Adrenal gland (tissue), 5 donors: ENCODE measurements around the gene SLC38A8.

Experiments
- POLR2A ChIP-seq, 2 donors: fragments of 450-650 bp; IDR thresholded peaks; one replicate each; pipeline ENCODE4 v1.6.1; 2017; ENCODE audit warnings: antibody characterized with exemption in 2 of 2, mild to moderate bottlenecking in 2 of 2, moderate library complexity in 1 of 2
- TF ChIP-seq, protein P1 (sequence below), 6 experiments: fragments of 450-650 bp in 4 of 6; fragments of 200-600 bp in 2 of 6; sonication (generic) in 1 of 6; IDR thresholded peaks; 1 replicate in 5 of 6; 2 replicates in 1 of 6; pipeline versions ENCODE4 v1.5.1 to v1.8.0; 2016 to 2021; ENCODE audit warnings: antibody characterized with exemption in 6 of 6, mild to moderate bottlenecking in 2 of 6, moderate library complexity in 1 of 6
- donor health status: DM: no; HTN: no; CAD: no.

DNA sequence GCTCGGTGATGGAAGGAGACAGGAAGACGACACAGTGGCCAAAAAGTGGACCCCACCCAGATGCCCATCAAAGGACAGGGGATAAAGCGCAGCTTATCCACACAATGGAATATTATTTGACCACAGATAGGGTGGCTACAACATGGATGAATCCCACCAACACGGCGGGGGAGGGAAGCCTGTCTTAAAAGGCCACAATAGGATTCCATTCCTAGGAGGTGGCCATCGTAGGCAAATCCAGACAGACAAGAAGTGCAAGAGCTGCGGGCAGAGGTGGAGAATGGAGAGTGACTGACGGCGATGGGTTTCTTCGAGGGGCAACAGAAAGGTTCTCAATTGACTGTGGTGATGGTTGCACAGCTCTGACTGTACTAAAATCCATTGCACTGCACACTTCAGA lies 16.0 kb downstream of the SLC38A8 start:
- TF ChIP-seq POLR2A (IDR thresholded peaks at IDR 0.05): no peak
- TF ChIP-seq, protein P1, sequence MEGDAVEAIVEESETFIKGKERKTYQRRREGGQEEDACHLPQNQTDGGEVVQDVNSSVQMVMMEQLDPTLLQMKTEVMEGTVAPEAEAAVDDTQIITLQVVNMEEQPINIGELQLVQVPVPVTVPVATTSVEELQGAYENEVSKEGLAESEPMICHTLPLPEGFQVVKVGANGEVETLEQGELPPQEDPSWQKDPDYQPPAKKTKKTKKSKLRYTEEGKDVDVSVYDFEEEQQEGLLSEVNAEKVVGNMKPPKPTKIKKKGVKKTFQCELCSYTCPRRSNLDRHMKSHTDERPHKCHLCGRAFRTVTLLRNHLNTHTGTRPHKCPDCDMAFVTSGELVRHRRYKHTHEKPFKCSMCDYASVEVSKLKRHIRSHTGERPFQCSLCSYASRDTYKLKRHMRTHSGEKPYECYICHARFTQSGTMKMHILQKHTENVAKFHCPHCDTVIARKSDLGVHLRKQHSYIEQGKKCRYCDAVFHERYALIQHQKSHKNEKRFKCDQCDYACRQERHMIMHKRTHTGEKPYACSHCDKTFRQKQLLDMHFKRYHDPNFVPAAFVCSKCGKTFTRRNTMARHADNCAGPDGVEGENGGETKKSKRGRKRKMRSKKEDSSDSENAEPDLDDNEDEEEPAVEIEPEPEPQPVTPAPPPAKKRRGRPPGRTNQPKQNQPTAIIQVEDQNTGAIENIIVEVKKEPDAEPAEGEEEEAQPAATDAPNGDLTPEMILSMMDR (IDR thresholded peaks at IDR 0.05): no peak
